Left forelimb (tissue), 1 donor: ENCODE measurements around the gene IL17RB.

ENCODE experiments used
- DNase-seq: peaks from one replicate; pipeline ENCODE4 v3.0.0-alpha.2; 2018; ENCODE audit warnings: low spot score

The IL17RB gene, protein sequence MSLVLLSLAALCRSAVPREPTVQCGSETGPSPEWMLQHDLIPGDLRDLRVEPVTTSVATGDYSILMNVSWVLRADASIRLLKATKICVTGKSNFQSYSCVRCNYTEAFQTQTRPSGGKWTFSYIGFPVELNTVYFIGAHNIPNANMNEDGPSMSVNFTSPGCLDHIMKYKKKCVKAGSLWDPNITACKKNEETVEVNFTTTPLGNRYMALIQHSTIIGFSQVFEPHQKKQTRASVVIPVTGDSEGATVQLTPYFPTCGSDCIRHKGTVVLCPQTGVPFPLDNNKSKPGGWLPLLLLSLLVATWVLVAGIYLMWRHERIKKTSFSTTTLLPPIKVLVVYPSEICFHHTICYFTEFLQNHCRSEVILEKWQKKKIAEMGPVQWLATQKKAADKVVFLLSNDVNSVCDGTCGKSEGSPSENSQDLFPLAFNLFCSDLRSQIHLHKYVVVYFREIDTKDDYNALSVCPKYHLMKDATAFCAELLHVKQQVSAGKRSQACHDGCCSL

DNA sequence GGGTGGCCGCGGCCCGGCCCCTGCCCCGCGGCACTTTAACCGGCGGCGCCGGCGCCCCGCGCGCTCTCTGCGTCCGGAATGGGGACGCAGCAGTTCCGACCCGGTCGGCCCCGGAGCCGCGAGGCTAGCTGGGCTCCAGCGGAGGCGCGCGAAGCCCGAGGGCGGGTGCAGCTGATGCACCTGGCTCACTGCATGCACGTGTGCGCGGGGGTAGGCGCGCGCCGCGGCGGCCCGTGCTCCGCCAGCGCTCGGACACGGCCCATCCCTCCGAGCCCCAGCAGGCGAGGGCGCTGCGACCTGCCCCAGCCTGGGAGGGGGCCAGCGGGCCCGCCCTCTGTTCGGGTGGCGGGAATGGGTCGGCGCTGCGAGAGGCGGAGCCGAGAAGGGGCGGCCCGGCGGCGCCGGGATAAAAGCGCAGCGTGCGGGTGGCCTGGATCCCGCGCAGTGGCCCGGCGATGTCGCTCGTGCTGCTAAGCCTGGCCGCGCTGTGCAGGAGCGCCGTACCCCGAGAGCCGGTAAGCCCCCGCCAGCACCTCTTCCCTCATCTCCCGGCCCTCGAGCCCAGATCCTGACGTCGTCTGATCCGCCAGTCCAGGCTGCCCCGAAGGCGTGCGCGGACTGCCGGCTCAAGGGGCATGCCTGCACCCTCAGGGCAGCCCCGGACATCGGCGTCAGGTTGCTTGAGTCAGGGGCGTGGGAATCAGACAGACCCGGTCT, at the start of gene IL17RB, which contains the start of gene CHDH:
IL17RB (plus strand) TSS at position 435 of the 717 bp plus-strand sequence; CDS start at position 456, 21 bp downstream.
CHDH (minus strand) TSS at position 286 of the 717 bp plus-strand sequence. CDS start 22,411 bp downstream, outside the sequence.
- DNase-seq, result no peak

DNA sequence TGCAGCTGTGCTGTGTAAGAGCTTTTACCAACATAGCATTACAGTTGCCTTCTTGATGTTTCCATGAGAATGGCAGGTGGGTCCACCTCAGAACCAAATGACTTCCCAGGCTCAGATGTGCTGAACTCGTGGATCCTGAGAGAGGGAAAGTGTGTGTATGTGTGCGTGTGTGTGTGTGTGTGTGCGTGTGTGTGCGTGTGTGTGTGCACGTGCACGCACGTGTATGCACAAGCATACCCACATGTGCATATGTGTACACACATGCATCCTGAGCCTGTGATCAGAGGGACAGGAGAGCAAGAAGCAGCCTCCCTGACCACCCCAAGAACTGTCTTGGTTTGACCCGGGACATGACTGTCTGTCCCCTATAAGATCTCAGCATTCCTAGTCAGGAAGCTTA, 48.2 kb upstream of the IL17RB start:
- DNase-seq, result no peak

DNA sequence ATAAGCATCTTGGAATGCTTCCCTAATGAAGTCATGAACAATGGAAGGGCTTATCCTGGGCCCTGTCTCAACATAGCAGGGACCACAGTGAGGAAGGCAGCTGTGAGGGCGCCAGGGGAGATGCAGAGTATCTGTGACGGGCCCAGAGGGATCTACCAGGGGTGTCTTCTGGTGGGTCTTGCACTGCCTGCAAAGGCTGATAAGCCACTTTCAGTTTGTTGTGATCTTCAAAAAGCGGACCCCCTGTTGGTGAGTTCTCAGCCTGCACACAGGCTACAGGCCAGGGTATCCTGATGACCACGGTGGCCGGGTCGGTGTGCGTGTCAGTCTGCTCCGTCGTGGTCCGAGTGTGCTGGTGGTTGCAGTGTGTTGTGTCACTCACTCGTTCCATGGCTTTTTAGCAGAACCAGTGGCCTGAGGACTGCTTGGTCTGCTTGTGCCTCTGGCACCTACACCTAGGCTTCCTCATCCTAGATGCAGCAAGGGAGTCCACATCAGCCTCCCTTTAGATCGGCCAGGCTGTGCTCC, 47.0 kb upstream of the IL17RB start:
- no peak for DNase-seq

DNA sequence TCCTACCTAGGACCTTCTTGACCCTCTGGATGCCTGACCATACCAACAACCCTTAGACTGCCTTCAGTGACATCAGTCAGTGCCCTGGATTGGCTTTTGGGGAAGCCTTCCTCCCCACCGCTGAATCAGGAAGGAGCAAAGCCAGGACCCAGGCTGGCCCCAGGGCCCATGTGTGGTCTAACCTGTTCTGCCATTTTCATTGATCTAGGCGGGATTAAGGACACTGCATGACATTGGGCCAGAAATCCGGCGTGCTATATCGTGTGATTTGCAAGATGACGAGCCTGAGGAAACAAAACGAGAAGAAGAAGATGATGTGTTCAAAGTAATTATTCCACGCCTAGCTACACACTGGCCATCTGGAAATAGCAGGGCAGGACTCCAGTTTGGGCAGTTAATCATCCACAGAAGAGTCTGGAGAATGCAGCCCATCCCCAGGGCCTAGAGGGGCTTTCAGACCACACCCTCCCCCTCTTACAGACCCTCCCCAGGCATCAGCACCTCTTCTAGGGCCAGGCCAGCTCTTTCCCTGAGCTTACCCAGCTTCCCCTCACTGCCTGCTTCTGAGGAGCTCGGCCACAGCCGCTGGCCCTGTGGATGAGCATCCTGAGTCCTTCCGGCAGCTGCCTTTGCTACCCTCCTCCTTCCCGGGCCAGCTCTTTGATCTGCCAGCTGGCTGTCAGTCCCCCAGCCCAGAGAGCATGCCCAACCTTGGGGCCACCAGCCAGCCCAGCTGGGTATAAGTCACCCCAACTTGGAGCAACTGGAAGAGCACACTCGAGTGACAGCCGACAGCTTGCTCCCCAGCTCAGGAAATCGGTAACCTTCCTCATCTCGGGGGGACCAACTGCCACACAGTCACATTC, 46.1 kb upstream of the IL17RB start:
- DNase-seq, result no peak

DNA sequence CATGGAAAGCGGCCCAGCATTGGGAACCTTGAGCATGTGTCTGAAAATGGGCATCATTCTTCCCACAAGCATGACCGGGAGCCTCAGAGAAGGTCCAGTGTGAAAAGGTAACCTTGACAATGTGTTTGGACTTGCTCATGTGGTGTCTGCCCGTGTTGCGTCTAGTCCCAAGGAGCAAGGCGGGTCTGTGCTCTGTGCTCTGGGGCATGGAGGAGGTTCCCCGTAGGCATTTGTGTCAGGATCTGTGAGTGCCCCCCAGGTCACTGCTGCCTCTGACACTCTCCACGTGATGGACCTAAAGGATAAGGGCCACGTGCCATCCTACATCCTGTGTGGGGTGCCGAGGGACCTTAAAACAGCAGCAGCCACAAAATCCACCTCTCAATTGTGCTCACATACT, 45.0 kb upstream of the IL17RB start:
- no peak for DNase-seq

DNA sequence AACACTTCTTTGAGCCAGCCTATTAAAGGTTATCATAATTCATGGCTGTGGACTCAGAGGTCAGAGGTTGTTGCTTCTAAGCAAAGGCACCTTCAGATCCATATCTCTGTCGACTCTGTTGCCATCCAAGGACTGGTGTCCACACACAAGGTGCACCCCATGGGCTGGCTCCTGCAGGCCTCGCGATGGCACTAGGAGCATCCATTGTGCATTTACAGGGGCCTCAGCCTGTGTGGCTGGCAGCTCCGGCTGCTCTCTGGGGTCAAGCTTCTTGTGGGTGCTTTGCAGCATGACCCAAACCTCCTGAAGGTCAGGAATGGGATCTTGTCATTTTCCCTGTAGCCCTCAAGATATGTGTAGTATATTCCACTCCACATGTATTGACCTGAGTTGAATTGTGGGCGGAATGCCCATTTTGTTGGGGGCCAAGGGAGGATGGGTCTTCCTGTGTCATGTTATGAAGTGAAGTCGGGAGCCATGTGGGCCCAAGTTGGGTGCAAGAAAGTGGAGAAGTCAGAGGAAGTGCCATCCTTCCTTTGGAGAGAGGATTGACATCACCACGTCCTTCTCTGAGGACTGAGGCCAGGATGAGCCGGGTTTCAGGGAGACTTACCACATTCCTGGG, 44.0 kb upstream of the IL17RB start:
- no peak for DNase-seq

DNA sequence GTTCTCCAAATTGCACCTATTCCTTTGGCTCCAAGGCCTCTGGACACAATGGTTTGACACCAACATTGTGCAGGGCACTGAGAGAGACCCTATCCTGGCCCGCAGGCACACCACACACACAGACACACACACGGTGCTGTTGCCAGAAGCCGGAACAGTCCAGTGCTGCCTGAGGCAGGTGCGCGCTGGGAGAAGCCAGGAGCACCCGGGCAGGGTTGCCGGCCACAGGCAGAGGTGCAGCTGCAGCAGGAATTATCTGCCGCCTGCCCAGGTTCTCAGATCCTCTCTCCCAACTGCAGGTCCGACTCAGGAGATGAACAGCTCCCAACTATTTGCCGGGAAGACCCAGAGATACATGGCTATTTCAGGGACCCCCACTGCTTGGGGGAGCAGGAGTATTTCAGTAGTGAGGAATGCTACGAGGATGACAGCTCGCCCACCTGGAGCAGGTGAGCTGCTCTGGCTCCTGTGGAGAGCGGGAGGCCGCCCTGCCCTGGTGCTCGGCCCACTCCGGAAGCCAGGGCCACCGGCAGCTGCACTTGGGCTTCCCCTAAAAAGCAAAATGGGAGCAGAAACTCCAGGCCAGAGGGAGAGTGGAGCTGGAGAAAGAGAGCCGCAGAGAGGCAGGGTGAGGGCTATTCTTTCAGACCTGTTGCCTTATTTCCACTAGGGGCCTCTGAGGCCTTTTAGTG, 43.1 kb upstream of the IL17RB start:
- no peak for DNase-seq

DNA sequence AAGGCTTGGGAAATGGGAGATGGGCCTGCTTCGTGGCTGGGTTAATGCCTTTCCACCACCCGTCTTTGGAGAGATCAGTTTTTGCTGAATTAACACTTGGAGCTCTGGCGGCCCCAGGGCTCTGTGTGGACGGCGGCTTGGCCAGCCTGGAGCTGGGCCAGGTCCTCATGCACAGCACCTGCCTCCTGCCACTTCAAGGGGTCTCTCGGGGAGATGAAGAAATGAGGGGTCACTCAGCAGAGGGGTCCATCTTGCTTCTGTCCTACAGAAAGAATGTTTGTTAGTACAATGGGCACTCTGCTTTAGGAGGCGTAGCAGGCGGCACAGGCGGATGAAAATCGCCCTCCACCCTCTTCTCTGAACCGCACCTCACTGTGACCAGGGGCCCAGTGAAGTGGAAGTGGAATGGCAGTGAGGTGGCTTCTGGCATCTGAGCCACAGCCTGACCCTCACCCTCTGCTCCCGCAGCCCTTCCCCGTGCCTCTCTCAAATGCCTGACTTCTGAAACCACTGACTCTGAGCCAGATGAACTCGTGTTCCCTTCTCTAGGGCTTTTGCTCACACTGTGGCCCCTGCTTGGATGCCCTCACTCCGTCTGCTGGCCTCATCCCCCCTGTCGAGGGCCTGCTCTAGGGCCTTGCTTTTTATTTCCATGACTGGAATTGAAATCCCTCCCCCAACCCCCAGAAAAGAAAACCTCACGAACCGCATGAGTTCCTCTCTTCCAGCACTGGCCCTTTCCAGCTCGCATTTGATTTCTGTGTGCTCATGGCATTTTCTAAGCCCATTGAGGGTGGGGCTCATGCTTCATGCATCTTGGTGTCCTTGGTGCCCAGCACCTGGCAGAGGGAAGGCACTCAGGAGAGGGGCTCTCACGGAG, 42.3 kb upstream of the IL17RB start:
- DNase-seq, result peak; percentile 53

DNA sequence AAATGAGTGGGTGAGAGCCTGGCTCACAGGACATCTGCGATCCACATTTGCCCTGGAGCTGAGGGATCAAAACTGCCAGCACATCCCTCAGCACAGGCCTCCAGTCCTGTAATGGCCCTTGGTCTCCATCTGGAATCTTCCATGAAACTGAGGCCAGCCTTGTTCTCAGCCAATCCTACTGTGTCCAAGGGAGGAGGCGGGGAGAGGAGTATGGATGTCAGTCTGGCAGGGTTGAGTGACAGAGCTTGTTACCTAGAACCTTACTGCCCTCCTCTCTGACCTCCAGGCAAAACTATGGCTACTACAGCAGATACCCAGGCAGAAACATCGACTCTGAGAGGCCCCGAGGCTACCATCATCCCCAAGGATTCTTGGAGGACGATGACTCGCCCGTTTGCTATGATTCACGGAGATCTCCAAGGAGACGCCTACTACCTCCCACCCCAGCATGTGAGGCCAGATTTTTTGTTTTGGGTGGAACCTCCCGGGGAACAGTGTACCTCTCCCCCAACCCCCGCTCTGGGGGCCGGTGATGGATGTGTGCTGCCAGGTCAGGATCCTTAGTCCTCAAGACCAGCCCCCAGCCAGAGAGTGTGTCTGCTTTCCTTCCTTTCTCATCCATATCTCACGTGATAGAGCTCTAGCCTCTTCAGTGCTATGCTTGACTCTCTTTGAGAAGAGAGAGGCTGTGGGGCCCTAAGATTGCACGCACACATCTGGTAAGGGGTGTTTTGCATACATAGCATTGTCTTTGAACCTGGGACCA, 41.5 kb upstream of the IL17RB start:
- DNase-seq, result peak; percentile 59

DNA sequence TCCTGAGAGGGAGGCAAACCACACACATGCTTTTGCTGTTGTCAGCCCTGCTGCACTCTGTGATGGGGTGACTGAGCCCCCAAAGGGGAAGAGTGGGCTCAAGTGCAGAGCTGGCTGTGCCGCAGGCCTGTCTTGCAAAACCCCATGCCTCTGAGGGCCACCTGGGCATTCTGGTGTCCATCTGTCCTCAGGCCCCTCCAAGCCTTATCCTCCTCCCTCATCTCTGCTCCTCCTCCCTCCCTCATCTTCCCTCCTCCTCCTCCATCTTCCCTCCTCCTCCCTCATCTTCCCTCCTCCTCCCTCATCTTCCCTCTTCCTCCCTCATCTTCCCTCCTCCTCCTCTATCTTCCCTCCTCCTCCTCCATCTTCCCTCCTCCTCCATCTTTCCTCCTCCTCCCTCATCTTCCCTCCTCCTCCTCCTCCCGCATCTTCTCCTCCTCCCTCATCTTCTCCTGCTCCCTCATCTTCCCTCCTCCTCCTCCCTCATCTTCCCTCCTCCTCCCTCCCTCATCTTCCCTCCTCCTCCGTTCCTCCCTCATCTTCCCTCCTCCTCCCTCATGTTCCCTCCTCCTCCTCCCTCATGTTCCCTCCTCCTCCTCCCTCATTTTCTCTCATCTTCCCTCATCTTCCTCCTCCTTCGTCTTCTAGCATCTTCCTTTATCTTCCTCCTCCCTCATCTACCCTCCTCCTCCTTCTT, 40.8 kb upstream of the IL17RB start:
- DNase-seq, result peak; percentile 18

DNA sequence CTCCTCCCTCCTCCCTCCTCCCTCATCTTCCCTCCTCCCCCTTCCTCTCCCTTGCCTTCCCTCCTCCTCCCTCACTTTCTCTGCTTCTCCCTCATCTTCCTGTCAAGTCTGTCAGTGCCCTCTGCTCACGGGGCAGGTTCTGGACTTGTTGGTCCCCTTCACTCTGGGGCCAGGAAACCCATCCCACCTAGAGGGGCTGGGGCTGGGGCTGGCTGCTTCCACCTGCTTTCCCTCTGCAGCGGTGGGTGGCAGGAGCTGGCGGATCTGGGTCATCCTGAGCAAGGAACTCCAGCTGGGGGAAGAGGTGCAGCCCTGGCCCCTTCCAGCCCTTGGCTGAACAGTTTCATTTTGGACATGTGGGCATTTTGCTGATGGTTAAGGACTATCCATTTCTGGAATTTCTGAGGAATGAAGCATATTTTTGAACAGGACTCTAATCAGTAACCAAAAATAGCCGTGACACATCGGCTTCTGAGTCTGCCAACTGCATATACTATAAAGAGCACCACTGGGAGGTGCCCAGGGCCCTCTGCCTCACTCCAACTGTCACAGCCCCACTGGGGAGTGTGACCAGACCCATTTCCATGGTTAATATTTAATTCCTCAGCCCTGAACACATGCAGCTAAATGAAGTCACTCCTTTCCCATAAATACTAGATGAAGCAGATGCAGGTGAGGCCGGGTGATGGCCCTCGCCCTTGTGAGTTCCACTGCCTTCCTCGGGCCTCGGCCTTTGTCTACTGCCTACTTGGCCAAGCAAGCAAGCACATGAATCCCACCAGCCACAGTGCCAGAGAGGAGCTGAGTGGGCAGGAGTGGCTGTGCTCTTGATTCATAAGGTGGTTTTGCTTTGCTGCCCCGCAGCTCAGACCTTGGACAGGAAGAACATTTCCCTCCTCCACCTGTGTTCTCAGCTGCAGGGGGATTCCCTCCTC, 39.9 kb upstream of the IL17RB start:
- peak; percentile 61 for DNase-seq

DNA sequence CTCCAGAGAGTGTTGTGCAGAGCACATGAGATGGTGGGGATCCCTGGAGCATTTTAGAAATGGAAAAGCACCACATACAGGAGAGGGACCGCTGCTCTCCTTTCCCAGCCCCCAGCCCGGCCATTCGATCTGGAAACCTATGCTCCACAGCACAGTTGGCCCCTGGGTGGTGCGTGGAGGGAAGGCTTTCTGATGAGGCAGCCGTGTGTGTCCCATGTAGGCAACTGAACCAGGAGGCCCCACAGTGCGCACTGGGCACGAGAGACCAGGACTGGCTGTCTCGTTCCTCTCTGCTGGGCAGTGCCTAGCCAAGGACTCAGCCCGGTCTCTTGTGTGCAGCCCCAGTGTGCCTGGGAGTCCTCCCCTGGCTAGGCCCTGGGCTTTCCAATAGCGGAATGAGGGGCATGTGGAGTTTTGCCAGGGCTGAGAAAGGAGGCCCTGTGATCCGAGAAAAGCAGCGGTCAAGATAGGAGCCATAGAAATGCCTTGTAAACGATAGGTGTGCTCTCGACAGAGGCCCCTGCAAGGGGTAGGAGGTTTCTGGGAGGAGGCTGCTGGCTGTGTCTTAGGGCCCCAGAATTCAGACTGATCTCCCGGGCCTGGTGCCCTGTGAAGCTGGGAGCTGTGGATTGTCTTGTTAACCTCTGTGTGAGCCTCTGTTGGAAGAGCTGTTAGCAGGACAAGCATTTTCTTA, 39.1 kb upstream of the IL17RB start:
- DNase-seq, result peak; percentile 38

DNA sequence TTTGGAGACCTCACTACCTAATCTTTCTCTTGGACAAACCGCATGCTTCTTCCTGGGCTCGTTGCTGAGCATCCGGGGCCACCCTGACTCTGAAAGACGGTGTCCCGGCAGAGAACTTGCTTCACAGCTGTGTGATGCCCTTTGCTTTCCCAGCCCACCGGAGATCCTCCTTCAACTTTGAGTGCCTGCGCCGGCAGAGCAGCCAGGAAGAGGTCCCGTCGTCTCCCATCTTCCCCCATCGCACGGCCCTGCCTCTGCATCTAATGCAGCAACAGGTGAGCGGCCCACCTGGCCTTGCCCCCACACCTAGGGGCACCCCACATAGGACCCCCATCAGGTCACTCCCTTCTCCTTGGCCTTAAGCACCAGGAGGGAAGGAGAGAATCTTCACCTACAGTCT, 37.9 kb upstream of the IL17RB start:
- DNase-seq, result peak; percentile 51

DNA sequence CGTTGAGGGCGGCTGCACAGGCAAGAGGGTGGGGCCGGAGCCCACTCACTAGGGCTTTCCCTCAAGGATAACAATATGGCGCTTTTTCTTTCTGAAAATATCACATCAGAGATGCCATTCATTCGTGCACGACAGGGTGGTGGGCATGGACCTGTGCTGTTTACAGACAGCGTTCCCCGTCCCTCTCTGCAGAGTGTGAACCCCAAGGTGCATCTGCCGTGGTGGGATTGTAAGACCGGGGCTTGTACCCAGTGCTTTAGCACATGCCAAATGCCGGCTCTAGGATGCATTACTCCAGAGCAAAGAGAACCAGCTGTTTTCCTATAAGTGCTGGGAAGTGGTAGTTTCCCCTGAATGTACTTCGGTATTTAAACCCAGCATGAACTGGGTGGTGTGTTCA, 37.1 kb upstream of the IL17RB start:
- no peak for DNase-seq

DNA sequence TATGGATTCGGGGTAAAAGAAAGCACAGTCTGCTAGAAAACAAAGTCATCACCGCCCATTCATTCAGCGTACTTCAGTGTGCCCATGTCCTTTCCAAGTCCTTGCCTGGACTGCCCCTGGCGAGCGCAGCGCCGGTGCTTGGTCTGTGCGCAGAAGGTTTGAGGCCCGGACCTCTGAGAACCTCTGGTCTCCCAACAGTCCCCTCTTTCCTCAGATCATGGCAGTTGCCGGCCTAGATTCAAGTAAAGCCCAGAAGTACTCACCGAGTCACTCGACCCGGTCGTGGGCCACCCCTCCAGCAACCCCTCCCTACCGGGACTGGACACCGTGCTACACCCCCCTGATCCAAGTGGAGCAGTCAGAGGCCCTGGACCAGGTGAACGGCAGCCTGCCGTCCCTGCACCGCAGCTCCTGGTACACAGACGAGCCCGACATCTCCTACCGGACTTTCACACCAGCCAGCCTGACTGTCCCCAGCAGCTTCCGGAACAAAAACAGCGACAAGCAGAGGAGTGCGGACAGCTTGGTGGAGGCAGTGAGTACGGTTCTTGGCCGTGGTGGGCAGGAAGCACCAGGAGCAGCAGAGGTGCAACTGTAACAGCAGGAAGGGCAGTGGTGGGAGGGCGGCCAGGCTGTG, 36.5 kb upstream of the IL17RB start:
- peak; percentile 20 for DNase-seq
